Ovary (tissue), 9 donors: ENCODE data around the gene LRP10. TPM values are rescaled to one million over a fixed set of nuclear protein-coding genes. Genes with fewer than 3 reads are reported as not detected.

Source experiments
- DNase-seq, 5 donors: peaks; one replicate each; pipeline ENCODE4 v3.0.0-alpha.2; 2019 to 2020
- H3K27ac ChIP-seq, 2 donors: fragments of 200-600 bp; one replicate each; pipeline versions ENCODE4 v1.5.1 to v1.8.0; 2019 to 2022
- H3K27me3 ChIP-seq: fragments of 200-600 bp; one replicate; pipeline ENCODE4 v1.8.0; 2022
- H3K36me3 ChIP-seq: fragments of 200-600 bp; sonication (generic); one replicate; pipeline ENCODE4 v1.5.1; 2019
- H3K4me1 ChIP-seq: one replicate; pipeline ENCODE4 v1.8.1; 2013; ENCODE audit warnings: mild to moderate bottlenecking, moderate library complexity; ENCODE audit not compliant: insufficient read depth
- H3K4me3 ChIP-seq: fragments of 200-600 bp; sonication (generic); one replicate; pipeline ENCODE4 v1.5.1; 2017
- H3K9me3 ChIP-seq, 2 donors: fragments of 200-600 bp in 1 of 2; sonication (generic) in 1 of 2; one replicate each; pipeline versions ENCODE4 v1.5.1 to v1.8.1; 2013 to 2019; ENCODE audit warnings: mild to moderate bottlenecking in 1 of 2, moderate library complexity in 1 of 2
- EP300 ChIP-seq: sonication (generic); formaldehyde crosslinking; IDR thresholded peaks from one replicate; pipeline ENCODE4 v1.6.1; 2017; ENCODE audit warnings: antibody characterized with exemption
- POLR2A ChIP-seq: fragments of 450-650 bp; IDR thresholded peaks from one replicate; pipeline ENCODE4 v1.6.1; 2017; ENCODE audit warnings: antibody characterized with exemption, mild to moderate bottlenecking, moderate library complexity
- WGBS, 3 donors: extraction: QIAGEN DNeasy Blood & Tissue Kit in 1 of 3; methylation state at CpG; one replicate each; pipeline versions ENCODE4 v1.1.5 to v1.1.7; 2013 to 2017; 5-methylcytosine and 5-hydroxymethylcytosine counted together
- intact Hi-C, 4 donors: fragments of 100-400 bp; cut with DNase I; formaldehyde crosslinking; loops; one replicate each; pipeline versions ENCODE4 v1.11.0 to v1.15.1; 2022 to 2023
- polyA plus RNA-seq, 2 donors: library from polyadenylated mRNA; stranded (reverse); fragments of 200-250 nt in 1 of 2; fragments of 350-450 nt in 1 of 2; fragmentation: Illumina TruSeq in 1 of 2; extraction: RNeasy Lipid Tissue Mini Kit (QIAGEN cat#74804) in 1 of 2; gene quantifications; one replicate each; pipeline ENCODE4 v1.2.3, GENCODE V29; 2013 to 2014
- total RNA-seq, 7 donors: library from RNA; depleted of rRNA in 2 of 7; stranded (reverse); fragments of >200 nt in 2 of 7; fragmentation: NEBNext Ultra II Directional in 3 of 7; extraction: Animal tissue kit (Norgen Biotek cat#: 25700) in 3 of 7; gene quantifications; one replicate each; pipeline versions ENCODE4 v1.1.0 to v1.2.4, GENCODE V29; 2016 to 2023
- TF ChIP-seq, protein P1 (sequence below), 3 donors: fragments of 450-650 bp in 2 of 3; fragments of 200-600 bp in 1 of 3; IDR thresholded peaks; one replicate each; pipeline versions ENCODE4 v1.5.1 to v1.8.0; 2016 to 2022; ENCODE audit warnings: antibody characterized with exemption in 3 of 3, mild to moderate bottlenecking in 1 of 3
- donor health status: DM: no; HTN: no; CAD: no; lungs with moderate emphysema.
- donor health status: DM: no; HTN: no; CAD: no.
- donor health status: Bipolar disorder and iron deficiency.
- donor health status: DM: yes; HTN: yes; CAD: no.
- donor health status: DM: no; HTN: no; CAD: no.
- donor health status: DM: yes; HTN: yes; CAD: no.

Gene LRP10
- total and polyA plus RNA-seq, 9 donors = 32.4 to 122 (median 94.0) TPM

DNA sequence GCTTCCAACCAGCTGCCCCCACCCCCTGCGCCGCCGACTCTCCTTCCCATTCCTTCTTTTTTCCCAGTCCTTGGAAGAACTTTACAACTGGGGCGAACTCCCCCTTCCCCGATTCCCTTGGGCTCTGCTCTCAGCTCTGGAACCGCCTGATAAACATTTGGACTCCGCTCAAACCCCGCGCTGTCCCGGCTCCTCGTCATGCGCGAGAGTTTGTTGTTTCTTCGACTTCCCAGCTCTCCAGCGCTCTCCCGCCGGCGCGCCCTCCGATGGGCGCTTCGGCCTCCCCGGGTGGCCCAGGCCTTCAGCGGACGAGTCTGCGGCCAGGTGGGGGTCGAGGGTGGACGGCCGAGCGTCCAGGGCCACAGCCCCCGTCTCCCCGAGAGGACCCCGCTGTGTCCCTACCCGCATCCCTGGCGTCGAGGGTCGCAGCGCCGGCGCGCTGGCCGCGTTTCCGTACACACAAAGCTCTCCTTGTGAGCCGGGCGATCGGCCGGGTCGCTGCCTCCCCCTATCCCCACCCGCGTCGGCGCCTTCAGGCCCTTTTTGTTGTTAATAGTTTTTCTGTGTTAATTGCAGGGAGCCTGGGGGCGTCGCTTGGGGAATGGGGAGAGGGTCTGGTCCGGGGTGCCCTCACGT, 34.3 kb upstream of the LRP10 start:
- intact Hi-C loops = loop anchor here in 3 of 4 donors (2.0 to 10.0 kb wide), 2 partner anchors 16 to 252 kb away; partner anchors contain the start of gene DAD1 (in 1 of the 3)
- peak; percentile 65 to 87 (median 78) for DNase-seq
- Histone ChIP-seq H3K4me3 (peak overlapping the region; percentile 96), H3K4me1 (peaks cover 8% of the 10 kb centered on the region), H3K36me3 (no peaks in the 10 kb centered on the region), H3K9me3 (no peaks in the 10 kb centered on the region), H3K27me3 (no peaks in the 10 kb centered on the region), H3K27ac (peak overlapping the region; percentile 74 to 96)
- whole genome bisulfite sequencing, 3 donors = 0 to 1% (median 0%) methylated on average over 37 to 57 of the region's 57 CpGs
- TF ChIP-seq POLR2A (peak; percentile 34), EP300 (no peak)
- TF ChIP-seq, protein P1, sequence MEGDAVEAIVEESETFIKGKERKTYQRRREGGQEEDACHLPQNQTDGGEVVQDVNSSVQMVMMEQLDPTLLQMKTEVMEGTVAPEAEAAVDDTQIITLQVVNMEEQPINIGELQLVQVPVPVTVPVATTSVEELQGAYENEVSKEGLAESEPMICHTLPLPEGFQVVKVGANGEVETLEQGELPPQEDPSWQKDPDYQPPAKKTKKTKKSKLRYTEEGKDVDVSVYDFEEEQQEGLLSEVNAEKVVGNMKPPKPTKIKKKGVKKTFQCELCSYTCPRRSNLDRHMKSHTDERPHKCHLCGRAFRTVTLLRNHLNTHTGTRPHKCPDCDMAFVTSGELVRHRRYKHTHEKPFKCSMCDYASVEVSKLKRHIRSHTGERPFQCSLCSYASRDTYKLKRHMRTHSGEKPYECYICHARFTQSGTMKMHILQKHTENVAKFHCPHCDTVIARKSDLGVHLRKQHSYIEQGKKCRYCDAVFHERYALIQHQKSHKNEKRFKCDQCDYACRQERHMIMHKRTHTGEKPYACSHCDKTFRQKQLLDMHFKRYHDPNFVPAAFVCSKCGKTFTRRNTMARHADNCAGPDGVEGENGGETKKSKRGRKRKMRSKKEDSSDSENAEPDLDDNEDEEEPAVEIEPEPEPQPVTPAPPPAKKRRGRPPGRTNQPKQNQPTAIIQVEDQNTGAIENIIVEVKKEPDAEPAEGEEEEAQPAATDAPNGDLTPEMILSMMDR (IDR thresholded peaks at IDR 0.05) = peak in 1 of 3 donors; percentile 6

DNA sequence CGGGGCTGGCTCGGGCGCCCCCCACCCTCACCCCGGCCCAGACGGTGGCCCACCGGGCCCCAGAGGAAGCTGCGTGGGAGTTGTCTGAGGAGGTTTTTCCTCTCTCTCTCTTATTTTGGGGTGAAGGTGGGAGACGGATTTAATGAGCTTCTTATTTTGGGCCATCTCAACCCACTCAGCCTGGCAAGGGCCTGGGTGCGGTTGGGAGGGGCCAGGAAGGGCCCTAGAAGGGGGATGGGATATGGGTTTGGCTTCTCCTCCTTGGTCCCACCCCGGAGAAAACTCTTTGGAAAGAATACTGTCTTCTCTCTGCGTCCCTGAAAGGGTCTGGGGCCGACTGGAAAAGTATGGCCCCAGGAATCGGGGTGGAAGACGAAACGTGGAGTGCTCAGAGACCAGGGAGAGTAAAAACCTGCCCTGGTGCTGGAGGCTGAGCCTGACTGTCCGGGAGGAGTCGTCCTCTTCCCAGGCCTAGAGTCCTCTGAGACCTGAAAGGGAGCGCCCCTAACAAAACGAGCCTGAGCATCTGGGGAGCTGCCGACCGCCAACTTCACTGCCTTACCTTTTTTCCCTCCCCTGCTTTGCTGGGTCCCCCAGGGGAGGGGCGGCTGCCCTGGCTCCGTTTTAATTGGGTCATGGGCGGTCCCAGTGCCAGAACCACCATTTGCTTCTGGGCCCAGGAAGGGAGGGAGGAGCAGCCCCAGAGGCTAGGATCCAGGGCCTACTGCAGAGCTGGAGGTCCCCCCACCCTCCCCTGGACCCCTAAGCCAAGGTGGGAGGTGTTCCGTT, 33.6 kb upstream of the LRP10 start:
- Histone ChIP-seq H3K27me3 (no peaks in the 10 kb centered on the region), H3K4me1 (peaks cover 10% of the 10 kb centered on the region), H3K27ac (peak overlapping the region; percentile 74 to 96), H3K4me3 (peak overlapping the region; percentile 96), H3K9me3 (no peaks in the 10 kb centered on the region), H3K36me3 (no peaks in the 10 kb centered on the region)
- TF ChIP-seq POLR2A (peak; percentile 54), EP300 (no peak)
- DNase-seq = peak; percentile 76 to 83 (median 79)
- intact Hi-C loops = loop anchor here in 3 of 4 donors (2.0 to 10.0 kb wide), 2 partner anchors 15 to 253 kb away; partner anchors contain the start of gene DAD1 (in 1 of the 3)
- 1 to 5% (median 3%) methylated on average over 25 of the region's 25 CpGs for WGBS, 3 donors

DNA sequence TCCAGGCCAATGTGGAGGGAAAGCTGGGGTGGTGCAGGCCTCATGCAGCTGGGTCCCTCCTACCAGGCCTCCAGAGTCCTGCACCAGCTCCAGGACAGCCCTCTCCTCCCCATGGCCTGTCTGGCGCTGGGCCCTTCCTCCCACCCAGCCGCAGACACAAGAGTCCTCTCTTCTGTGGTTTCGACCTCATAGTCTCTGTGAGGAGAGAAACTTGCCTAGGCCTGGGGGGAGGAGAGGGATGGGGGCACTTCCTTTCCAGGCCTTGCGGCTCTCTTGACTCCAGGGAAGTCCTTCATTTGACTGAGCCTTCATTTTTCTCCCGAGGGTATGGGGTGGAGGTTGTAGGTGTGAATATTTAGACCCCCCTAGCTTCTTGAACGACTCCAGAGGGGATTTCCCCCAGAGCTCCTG, 32.9 kb upstream of the LRP10 start:
- H3K4me3 ChIP-seq = peak overlapping the region; percentile 96
- intact Hi-C loops = loop anchor here in 1 of 4 donors (10.0 kb wide), 1 partner anchor 254 kb away; the partner anchor contains the start of gene DAD1
- WGBS, 3 donors = 4 to 5% (median 4%) methylated on average over 6 of the region's 6 CpGs
- H3K27ac ChIP-seq = peak overlapping the region; percentile 74 to 96
- no peaks in the 10 kb centered on the region for H3K36me3 ChIP-seq
- peak in 2 of 5 donors; percentile 57 to 59 for DNase-seq
- H3K9me3 ChIP-seq = no peaks in the 10 kb centered on the region
- TF ChIP-seq, protein P1 (IDR thresholded peaks at IDR 0.05) = no peak
- TF ChIP-seq POLR2A = no peak
- no peak for TF ChIP-seq EP300
- H3K27me3 ChIP-seq = no peaks in the 10 kb centered on the region
- peaks cover 10% of the 10 kb centered on the region for H3K4me1 ChIP-seq

DNA sequence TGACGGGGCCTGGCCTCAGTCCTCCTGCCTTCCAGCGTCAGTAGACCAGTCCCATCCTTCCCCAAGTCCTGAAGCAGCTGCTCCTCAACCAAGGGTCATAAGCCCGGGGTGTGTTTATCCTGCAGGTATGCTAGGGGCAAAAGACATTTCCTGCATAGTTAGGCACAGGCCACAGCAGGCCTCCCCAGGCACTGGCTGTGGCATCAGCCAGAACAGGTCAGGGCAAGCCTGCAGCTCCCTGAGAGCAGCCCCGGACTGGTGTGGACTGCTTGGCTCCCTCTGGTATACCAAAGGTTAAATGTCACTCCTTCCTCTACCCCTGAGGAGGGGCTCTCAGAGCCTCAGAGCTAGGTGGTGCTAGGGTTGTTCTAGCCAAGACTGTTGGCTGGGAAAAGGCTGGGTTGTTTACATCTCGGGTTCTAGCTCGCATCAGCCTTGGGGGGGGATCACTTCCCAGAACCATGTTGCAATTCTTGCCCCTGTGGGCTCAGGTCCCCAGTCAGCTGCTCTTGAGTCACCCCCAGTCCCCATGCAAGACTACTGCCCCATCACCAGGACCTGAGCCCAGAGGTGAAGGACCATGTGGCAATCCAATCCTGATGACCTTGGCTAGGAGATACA, 32.3 kb upstream of the LRP10 start:
- Histone ChIP-seq H3K9me3 (no peaks in the 10 kb centered on the region), H3K36me3 (no peaks in the 10 kb centered on the region), H3K27me3 (no peaks in the 10 kb centered on the region), H3K27ac (peak overlapping the region; percentile 74 to 96), H3K4me3 (peak overlapping the region; percentile 96), H3K4me1 (peaks cover 10% of the 10 kb centered on the region)
- intact Hi-C loops = loop anchor here in 1 of 4 donors (10.0 kb wide), 1 partner anchor 254 kb away; the partner anchor contains the start of gene DAD1
- TF ChIP-seq POLR2A = no peak
- TF ChIP-seq EP300 = peak; percentile 11
- peak in 2 of 5 donors; percentile 39 to 55 for DNase-seq
- WGBS, 3 donors = 24 to 28% (median 26%) methylated on average over 6 of the region's 6 CpGs

DNA sequence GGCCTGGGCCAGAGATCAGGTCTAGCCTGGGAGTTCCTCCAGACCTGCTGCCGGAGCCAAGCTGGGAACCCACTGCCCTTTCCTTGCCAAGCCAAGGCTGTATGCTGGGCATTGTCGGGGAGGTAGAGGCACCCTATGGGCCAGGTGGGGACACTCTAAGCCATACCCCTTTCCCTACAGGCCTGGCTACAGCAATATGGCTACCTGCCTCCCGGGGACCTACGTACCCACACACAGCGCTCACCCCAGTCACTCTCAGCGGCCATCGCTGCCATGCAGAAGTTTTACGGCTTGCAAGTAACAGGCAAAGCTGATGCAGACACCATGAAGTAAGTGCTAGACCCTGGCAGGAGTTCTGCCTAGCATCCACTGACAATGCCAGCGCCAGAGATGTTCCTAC, 30.2 kb upstream of the LRP10 start:
- H3K4me1 ChIP-seq = peaks cover 16% of the 10 kb centered on the region
- peak in 1 of 5 donors; percentile 28 for DNase-seq

More for the DNA sequence above, 30.2 kb upstream of the LRP10 start:
- no peaks in the 10 kb centered on the region for H3K27me3 ChIP-seq
- H3K4me3 ChIP-seq = no peak overlapping the region
- no peak overlapping the region for H3K27ac ChIP-seq
- 87 to 93% (median 93%) methylated on average over 9 of the region's 9 CpGs for WGBS, 3 donors
- intact Hi-C loops = loop anchor here in 1 of 4 donors (10.0 kb wide), 1 partner anchor 277 kb away; no protein-coding TSS in a partner anchor
- no peaks in the 10 kb centered on the region for H3K36me3 ChIP-seq
- TF ChIP-seq, protein P1 (IDR thresholded peaks at IDR 0.05) = no peak
- no peak for TF ChIP-seq EP300
- no peak for TF ChIP-seq POLR2A
- no peaks in the 10 kb centered on the region for H3K9me3 ChIP-seq
